HPDE6-E6E7 (cell line): ENCODE data around the gene FMR1NB.
A peak's percentile ranks its signal among the peaks of the same experiment; 100 is the strongest.

Source experiments
- DNase-seq: peaks from one replicate; pipeline ENCODE4 v3.0.0; 2011; ENCODE audit warnings: missing footprints; ENCODE audit errors: extremely low spot score

Gene FMR1NB

GRCh38 chrX:147981038-147981752, at the start of gene FMR1NB:
Gene FMR1NB (plus strand): TSS chrX:147981337. CDS start chrX:147981403, 66 bp downstream.
- DNase-seq = no peak

- no peak for DNase-seq
Measured at GRCh38 chrX:147933815-147934214, 47.3 kb upstream of the FMR1NB start.

- no peak for DNase-seq
Measured at GRCh38 chrX:147935156-147935758, 45.9 kb upstream of the FMR1NB start.

GRCh38 chrX:147945286-147945685, 35.9 kb upstream of the FMR1NB start:
- no peak for DNase-seq

- no peak for DNase-seq
Measured at GRCh38 chrX:147948531-147948930, 32.6 kb upstream of the FMR1NB start.

- no peak for DNase-seq
Measured at GRCh38 chrX:147950352-147950751, 30.8 kb upstream of the FMR1NB start.

- DNase-seq = no peak
Measured at GRCh38 chrX:147953976-147954375, 27.2 kb upstream of the FMR1NB start.

GRCh38 chrX:147957291-147957690, 23.8 kb upstream of the FMR1NB start:
- DNase-seq = no peak

- peak; percentile 33 for DNase-seq
Measured at GRCh38 chrX:147958291-147958690, 22.8 kb upstream of the FMR1NB start.

GRCh38 chrX:147960722-147961121, 20.4 kb upstream of the FMR1NB start:
- no peak for DNase-seq

GRCh38 chrX:147962476-147962875, 18.7 kb upstream of the FMR1NB start:
- no peak for DNase-seq

- DNase-seq = no peak
Measured at GRCh38 chrX:147978931-147979330, 2.2 kb upstream of the FMR1NB start.

GRCh38 chrX:148020329-148020728, 39.2 kb downstream of the FMR1NB start:
- no peak for DNase-seq

GRCh38 chrX:148024425-148025148, 43.5 kb downstream of the FMR1NB start:
- no peak for DNase-seq

- DNase-seq = no peak
Measured at GRCh38 chrX:148035380-148035779, 54.2 kb downstream of the FMR1NB start.

GRCh38 chrX:148037020-148037419, 55.9 kb downstream of the FMR1NB start:
- DNase-seq = no peak

- no peak for DNase-seq
Measured at GRCh38 chrX:148043271-148043855, 62.2 kb downstream of the FMR1NB start.

GRCh38 chrX:148047200-148047599, 66.1 kb downstream of the FMR1NB start:
- DNase-seq = no peak

GRCh38 chrX:148049441-148049840, 68.3 kb downstream of the FMR1NB start:
- peak; percentile 10 for DNase-seq

GRCh38 chrX:148051973-148052372, 70.8 kb downstream of the FMR1NB start:
- no peak for DNase-seq

- no peak for DNase-seq
Measured at GRCh38 chrX:148067285-148067684, 86.1 kb downstream of the FMR1NB start.

- no peak for DNase-seq
Measured at GRCh38 chrX:148069759-148070503, 88.8 kb downstream of the FMR1NB start.
